Stimulated activated CD4-positive, alpha-beta T cell treated with anti-CD3 and anti-CD28 coated beads, Interleukin-12 subunit alpha, Interleukin-12 subunit beta, amount 100 ng/mL, for 4 hours (primary cell): ENCODE data around the gene PARP15.
A peak's percentile ranks its signal among the peaks of the same experiment; 100 is the strongest.
"Not testable (repeated sequence)": the region's sequence is repeated elsewhere in the genome, so short reads cannot be mapped to it uniquely, and the experiment has no call there.

Experiments used
- DNase-seq: peaks from one replicate; pipeline ENCODE4 v3.0.0-alpha.2; 2020

Gene PARP15

DNA sequence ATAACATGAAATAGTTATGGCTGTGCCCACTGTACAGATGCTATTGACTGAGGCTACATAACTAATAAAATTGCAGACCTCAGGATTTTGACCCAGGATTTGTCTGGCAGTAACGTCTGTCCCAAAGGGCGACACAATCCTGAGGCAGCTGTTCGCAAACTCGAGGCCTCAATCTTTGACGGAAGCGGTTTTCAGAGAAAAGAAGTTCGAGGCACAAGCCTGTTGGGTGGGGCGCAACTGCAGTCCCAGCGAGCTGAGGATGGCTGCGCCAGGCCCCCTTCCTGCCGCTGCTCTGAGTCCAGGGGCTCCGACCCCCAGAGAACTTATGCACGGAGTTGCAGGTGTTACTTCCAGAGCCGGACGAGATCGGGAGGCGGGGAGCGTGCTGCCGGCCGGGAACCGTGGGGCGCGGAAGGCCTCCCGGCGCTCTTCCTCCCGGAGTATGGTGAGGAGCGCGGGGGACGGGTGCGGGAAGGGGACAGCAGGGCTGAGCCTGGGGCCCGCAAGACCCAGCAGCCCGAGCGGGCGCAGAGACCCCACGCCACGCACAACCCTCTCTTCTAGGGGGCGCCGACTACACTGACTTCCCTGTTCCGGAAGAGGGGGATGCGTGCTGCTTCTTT, at the start of gene PARP15:
Gene PARP15, plus strand, starts transcription at position 242 of the 623 bp plus-strand sequence. Its CDS starts 18 bp downstream, at position 260.
- peak; percentile 18 for DNase-seq

DNA sequence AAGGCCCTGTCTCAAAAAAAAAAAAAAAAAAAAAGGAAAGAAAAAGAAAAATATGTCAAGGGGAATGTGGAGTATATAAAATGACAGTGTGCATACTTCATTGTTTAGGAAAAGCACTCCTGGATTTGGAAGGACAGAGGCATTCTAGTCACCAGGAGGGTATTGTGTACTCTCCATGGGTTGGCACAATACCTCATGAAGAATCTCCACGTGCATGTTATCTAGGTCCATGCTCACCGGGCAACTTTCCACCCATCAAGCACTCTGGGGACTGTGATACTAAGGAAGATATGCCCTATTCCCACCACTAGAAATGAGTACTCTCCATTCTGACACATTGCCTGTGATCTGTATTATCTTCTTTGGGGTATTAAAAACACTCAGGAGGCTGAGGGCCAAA, 47.3 kb upstream of the PARP15 start:
- no peak for DNase-seq

DNA sequence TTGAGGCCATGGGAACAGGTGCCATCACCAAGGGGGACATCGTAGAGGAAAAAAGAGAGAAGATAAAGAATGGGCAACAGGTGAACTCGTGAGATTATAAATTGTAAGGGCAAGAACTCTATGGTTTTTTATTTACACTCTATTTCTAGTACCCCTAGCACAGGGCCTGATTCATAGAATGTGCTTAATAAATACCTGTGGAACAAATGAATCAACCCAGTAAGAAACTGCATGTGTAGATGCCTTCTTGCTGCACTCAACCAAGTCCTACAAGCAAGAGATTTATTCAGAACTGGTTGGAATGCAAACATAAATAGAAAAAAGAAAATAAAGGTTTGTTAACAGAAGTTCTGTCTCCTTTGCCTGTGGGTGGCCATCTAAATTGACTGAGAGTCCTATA, 44.0 kb upstream of the PARP15 start:
- DNase-seq: no peak

DNA sequence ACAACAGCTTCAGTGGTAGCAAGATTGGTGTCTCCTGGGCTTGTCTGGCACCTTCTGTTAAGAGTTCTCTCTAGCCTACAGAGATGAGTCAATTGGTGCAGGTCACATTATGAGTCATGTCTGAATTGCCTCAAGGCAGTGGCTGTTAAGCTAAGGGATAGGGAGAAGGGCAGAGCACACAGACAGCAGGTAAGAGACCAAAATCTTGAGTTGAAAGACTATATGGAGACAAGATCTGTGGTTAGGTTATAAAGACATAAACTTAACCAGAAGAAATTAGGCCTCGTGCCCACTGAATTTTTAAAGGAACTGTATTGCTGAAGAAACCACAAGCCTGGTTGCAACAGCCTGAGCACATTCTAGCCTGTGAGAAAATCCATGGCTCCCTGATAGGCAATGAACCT, 43.5 kb upstream of the PARP15 start:
- DNase-seq: no peak

DNA sequence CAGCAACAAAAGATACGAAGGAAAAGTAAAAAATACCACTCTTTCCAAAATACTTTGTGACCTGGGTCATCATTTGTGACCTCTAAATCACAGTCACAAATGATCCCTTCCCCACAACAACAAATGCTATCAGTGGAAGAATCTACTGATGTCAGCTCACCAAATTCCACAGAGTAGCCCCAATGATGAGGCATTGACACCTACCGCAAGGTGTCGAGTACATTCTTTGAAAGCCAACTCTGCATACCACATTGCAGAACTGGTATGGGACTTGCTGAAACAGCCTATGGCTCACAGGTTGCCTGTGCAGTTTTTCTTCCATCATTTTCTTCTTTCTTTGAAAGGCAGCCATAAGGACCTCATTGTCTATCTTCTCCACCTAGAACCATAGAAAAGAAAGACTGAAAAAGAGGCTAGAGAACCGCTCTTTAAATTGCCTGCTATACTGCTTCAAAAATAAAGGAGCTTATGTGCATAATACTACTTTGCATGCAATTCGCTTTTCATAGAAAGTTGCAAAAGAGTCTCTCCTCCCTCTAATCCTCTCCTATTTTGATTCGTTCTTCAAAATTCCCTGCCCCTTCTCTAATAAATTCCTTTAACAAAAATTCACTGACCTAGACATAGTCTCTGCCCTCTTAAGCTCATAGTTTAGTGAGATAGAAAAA, 41.4 kb upstream of the PARP15 start:
- DNase-seq: no peak

DNA sequence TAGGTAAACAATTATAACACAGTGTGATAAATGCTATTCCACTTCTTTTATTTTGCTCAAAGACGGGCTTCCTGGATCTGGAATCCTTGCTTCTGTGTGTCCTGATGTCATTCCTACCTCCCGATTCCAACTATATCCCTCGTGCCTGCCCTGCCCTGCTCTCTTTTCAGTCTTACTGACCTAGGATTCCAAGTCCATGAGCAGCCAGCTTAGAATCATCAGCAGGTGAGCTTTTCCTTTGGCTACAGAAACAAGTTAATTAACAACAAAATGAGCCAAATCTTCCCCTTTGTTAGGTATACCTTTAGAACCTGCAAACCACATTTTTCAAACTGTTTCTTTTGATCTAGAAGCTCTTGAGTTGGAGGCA, 40.8 kb upstream of the PARP15 start:
- DNase-seq: no peak

DNA sequence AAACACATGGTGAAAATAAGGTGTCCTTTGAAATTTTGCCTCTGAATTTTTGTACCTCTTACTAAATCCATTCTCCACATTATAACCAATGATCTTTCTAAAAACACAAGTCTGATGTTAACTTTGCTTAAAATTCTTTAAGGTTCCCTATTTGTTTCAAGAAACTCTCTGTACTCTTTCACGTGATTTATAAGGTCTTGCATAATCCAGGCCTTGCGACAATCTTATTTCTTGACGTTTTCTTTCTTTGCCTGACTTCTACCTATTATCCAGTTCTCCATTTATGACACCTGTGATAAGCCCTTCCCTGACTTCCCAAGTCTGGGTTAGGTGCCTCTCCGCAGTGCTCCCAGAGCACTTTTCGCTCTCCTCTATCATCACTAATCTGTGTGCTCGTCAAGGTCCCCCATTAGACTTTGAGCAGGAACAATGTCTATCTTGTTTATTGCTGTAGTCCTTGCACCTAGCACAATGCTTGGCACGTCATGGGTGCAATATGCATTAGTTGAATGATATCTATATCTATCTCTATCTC, 38.4 kb upstream of the PARP15 start:
- no peak for DNase-seq

DNA sequence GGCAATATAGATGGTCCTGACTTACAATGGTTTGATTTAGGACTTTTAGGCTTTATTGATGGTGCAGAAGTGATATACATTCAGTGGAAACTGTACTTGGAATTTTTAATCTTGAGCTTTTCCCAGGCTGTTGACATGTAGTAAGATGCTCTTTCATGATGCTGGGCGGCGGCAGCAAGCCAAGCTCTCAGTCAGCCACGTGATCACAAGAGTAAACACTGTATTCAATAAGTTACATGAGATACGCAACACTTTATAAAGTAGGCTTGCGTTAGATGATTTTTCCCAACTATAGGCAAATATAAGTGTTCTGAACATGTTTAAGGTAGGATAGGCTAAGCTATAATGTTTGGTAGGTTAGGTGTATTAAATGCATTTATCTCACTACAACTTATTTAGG, 31.3 kb upstream of the PARP15 start:
- no peak for DNase-seq

DNA sequence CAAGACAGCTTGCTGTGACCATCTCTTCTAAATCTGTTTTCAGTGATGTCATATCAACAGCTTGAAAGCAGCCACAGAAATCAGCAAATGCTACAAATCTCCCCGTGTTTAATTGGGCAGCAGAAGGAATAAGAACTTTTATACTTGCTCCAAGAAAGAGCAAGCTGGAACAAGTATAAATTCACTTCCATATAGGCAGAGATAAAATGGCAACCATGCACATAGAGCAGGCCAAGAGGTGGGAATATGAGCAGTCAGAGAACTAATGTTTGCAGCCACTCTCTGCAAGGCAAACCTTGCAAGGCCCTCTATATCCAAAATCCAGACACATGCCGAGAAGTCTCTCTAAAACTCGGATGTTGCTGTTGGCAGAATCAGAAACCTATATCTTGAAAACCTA, 29.4 kb upstream of the PARP15 start:
- DNase-seq: no peak

DNA sequence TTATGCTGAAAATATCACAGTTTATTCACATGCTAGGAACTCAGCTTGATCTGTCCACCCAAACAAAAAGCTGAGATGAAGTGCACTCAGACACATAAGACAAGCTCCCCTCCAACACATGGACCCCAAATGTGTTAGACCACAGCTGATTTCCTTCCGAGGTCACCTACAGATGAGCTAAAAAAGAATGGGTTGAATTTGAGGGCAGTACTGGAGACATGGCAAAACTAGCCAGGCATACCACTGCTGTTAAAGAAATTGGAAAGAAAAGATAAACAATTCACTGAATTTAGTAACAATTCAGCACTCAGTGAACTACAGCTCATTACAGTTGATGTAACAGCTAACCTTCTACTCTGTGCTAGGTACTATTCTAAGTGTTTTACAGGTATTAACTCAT, 28.8 kb upstream of the PARP15 start:
- DNase-seq: no peak

DNA sequence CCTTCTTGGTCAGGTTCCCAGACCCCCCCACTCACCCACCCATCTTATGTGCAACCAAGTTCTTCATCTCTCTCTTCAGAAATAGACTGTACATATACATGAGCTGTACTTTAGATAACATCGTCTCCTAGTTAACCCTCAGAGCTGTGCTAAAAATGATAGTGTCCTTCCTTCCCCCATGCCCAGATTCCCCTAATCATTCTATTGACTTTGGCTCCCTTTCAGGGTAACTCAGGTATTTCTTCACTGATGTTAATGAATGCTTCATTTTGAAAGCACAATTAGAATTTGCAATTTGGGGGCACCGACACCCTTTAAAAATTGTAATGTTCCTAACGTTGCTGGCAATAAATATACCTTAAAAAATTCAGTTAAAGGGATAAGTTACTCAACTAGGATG, 24.3 kb upstream of the PARP15 start:
- no peak for DNase-seq

DNA sequence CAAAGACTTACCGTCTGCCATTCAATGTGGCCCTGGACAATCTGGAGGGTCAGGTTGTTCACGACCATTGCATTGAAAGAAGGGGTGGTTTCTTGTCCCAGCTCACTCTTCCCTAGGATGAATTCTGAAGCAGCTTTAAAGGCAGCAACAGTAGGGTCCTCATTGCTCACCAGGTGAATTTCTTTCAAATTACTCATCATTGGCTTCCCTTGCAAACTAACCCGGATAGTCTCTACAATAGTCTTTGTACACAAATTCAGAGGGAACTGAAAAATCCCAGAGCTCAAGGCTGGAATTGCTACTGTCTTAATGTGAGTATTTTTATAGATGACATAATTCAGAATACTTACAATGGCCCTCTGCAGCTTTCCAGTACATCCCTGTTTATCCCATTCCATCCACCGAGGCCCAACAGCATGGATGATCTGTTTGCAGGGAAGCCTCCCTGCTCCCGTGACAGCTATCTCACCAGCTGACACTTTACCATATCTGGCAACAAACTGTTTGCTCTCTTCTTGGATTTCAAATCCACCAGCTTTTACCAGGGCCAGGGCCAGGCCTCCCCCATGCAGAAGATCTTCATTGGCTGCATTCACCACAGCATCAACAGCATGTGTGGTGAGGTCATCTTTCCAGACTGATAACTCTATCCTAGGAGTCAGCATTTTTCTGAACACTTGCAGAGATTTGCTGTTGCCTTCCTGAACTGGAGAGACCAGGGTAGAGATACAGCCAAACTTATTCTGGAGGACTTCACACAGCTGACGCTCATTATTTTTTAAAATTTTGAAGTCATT, 22.0 kb upstream of the PARP15 start:
- no peak for DNase-seq

DNA sequence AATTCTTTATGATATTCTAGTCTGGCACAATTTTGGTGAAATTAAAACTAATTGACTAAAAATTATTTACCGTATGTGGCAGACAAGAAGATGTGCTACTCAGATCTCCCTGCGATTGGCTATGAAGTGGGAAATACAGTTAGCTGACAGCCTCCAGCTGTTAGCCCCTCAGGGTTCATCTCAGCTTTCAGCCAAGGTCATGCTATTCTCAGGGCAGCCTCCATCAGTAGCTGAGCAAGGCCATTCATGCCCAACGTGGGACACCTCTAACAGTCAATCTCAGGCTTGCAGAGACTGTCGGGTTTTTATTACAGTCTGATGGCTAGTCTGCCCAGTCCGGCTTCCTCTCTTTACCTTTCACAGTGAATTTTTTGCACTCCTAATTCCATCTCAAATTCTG, 20.1 kb upstream of the PARP15 start:
- DNase-seq: no peak

DNA sequence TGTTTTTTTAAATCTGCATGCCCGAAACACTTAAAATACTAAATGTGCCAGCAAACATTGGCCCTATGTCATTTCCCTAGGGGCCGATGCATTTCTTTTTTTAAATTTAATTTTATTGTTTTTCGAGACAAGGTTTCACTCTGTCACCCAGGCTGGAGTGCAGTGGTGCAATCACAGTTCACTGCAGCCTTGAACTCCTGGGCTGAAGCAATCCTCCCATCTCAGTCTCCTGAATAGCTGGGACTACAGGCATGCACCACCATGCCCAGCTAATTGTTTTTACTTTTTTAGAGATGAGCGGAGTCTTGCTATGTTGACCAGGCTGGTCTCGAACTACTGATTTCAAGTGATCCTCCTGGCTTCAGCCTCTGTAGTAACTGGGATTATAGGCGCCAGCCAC, 18.8 kb upstream of the PARP15 start:
- DNase-seq: no peak

DNA sequence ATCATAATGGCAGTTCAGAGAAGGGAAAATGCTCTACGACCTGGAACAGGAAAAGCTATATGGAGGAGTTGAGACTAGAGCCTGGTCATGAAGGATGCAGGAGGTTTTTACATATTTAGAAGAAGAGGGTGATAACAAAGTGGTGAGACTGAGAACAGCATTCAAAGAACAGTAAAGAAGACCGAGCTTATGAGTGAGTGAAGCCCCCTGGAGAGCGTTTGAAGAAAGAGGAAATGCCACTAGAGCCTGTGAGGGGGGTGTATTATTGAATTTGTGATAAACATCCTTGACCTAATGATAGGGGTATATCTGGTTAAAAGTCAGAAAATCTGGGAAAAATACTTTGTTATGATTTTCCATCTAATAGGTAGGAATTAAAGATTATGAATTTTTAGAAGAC, 17.5 kb upstream of the PARP15 start:
- no peak for DNase-seq

DNA sequence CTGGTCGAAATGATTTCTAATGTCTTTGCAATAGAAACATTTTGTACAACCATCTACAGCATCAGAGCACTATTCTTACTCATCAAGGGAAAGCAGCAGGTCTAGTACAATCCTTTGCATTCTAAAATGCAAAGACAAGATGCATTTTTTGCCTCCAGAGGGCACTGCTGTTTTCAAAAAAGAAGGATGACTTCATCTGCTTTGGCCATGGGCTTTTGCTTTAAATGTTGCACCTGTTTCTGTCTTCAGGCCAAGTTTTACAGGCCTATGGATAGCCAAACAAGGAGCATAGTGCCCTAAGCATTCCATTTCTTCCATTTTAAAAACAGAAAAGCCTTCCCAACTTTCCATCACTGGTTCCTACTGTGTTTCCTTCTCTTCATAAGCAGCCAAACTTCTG, 16.8 kb upstream of the PARP15 start:
- DNase-seq: peak; percentile 30

DNA sequence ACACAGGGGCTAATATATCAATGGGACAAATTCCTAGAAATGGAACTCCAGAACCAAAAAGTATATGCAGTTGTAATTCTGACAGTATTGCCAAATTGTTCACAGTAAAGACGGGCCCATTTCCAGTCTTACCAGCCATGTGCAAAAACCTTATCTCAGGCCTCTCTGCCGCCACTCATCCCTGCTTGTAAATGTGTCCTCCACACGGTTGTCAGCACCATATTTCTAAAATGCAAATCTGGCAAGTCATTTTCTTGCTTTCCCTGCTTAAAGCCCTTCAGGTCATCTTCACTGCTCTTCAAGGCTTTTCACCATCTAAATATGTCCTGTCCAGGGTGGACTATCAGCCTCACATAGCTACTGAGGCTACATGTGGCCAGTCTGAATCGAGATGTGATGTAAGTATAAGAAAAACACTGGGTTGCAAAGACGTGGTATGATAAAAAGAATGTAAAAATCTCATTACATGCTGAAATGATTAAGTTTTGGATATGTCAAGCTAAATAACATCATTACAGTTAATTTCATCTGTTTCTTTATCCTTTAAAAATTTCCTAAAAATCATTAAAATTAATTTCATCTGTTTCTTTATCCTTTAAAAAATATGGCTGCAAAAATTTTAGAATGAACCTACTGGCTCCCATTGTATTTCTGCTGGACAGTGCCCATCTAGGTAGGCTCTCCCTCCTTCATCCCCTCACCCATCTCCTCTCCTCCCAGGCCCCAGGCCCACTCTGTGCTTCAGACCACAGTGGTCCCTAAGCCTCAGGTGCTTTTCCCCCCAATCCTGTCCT, 14.3 kb upstream of the PARP15 start:
- DNase-seq: no peak

DNA sequence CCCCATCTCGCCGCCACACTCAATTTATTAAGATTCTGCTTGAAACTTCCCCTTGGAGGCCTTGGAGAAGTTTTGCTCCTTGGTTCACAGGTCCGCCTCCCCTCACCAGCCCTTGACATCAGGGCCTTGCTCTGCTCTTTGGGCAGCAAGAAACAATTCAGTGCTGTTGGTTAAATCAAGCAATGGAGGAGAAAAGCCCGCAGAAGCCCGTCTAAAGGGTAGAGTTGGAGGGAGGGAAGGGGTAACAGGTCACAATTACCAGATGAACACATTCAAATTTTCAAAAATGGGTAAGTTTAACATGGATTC, 13.8 kb upstream of the PARP15 start:
- no peak for DNase-seq

DNA sequence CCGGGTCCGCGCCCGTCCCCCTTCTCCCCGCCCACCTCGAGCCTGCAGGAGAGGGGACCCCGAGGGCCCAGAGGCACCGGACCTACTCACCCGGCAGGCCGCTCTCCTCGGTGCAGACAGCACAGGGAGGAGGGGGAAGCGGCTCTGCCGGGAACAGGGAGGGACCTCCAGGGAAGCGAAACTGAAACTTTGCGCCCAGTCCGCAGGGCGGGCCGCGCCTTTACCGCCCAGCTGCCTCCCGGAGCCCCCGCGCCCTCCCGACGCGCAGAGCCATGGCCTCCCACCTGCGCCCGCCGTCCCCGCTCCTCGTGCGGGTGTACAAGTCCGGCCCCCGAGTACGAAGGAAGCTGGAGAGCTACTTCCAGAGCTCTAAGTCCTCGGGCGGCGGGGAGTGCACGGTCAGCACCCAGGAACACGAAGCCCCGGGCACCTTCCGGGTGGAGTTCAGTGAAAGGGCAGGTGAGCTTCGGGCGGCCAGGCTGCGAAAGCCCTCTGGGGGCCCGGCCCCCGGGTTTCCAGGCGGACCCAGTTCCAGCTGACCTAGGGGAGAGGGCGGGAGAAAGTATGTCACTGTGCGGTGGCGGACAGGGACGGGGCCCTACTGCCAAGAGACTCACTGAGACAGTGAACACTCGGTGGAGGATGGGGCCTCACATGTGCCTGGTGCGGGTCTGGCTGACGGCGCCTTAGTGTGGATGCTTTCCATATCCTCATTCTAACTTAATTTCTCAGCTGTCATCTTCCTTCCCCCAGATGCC, 13.1 kb upstream of the PARP15 start, which contains the start of the genes DTX3L and PARP9:
Gene DTX3L, plus strand, starts transcription at position 184 of the 758 bp plus-strand sequence. Its CDS starts 89 bp downstream, at position 273.
Gene PARP9, minus strand, starts transcription at position 146 of the 758 bp plus-strand sequence. CDS start 4,680 bp downstream, outside the sequence.
- peak; percentile 64 for DNase-seq

DNA sequence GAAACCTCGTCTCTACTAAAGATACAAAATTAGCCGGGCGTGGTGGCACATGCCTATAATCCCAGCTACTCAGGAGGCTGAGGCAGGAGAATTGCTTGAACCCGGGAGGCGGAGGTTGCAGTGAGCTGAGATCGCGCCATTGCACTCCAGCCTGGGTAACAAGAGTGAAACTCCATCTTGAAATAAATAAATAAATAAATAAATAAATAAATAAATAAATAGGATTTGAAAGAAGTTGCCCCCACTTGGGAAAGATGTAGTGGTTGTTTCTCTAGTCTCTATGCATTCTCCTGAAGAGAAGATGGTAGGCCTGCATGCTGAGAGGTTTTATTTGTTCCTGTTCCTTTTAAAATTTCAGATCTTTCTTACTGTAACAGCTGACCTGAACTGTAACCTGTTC, 9.3 kb upstream of the PARP15 start:
- not testable (repeated sequence) for DNase-seq

DNA sequence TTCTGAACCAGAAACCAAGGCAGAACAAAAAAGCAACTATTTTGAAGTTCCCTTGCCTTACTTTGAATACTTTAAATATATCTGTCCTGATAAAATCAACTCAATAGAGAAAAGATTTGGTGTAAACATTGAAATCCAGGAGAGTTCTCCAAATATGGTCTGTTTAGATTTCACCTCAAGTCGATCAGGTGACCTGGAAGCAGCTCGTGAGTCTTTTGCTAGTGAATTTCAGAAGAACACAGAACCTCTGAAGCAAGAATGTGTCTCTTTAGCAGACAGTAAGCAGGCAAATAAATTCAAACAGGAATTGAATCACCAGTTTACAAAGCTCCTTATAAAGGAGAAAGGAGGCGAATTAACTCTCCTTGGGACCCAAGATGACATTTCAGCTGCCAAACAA, 8.7 kb upstream of the PARP15 start:
- no peak for DNase-seq

DNA sequence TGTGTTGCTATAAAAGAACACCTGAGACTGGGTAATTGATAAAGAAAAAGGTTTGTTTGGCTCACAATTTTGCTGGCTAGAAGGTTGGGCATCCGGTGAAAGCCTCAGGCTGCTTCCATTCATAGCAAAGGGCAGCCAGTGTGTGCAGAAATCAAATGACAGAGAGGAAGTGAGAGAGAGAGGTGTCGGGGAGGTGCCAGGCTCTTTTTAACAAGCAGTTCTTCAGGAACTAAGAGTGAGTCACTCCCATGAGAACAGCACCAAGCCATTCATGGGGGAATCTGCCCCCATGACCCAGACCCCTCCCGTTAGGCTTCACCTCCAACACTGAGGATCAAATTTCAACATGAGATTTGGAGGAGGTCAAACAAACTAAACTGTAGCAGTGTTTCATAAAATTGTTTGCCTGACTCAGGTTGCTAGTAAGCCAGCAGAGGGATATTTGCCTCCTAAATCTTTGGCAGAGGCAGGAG, 4.5 kb upstream of the PARP15 start:
- DNase-seq: peak; percentile 15
